WTC11 (cell line): Measurements from ENCODE around the gene LSR. TPM values are rescaled to one million over a fixed set of nuclear protein-coding genes. Genes with fewer than 3 reads are reported as not detected.

ENCODE experiments used
- ATAC-seq: fragments of 200-7000 bp; cut with Tn5 transposase; 2 replicates; pipeline ENCODE4 v1.10.0; 2021; ENCODE audit warnings: mild to moderate bottlenecking, moderate library complexity
- CTCF ChIA-PET: fragments of 300-600 bp; sonication (Branson Sonifier 250); formaldehyde crosslinking; loops from one replicate; lab custom pipeline; 2021; ENCODE audit warnings: antibody characterized with exemption; lab: Charles Lee
- POLR2A ChIA-PET: fragments of 350-600 bp; sonication (Branson Sonifier 250); formaldehyde crosslinking; loops from one replicate; lab custom pipeline; 2021; ENCODE audit warnings: antibody characterized with exemption; lab: Charles Lee
- DNase-seq: peaks from one replicate; pipeline ENCODE4 v3.0.0; 2021; ENCODE audit warnings: low spot score
- H3K27ac Mint-ChIP-seq: 2 replicates; pipeline ENCODE4 v1.8.0; 2021; ENCODE audit warnings: mixed read lengths
- H3K27me3 Mint-ChIP-seq: 2 replicates; pipeline ENCODE4 v1.8.0; 2021; ENCODE audit warnings: low read depth, mild to moderate bottlenecking, moderate library complexity, mixed read lengths
- H3K36me3 Mint-ChIP-seq: 2 replicates; pipeline ENCODE4 v1.8.0; 2021; ENCODE audit warnings: mixed read lengths
- H3K4me1 Mint-ChIP-seq: 2 replicates; pipeline ENCODE4 v1.8.0; 2022; ENCODE audit warnings: mixed read lengths
- H3K4me3 Mint-ChIP-seq: 2 replicates; pipeline ENCODE4 v1.8.0; 2021; ENCODE audit warnings: mild to moderate bottlenecking, moderate library complexity, mixed read lengths
- H3K9me3 Mint-ChIP-seq: 2 replicates; pipeline ENCODE4 v1.8.0; 2021; ENCODE audit warnings: mixed read lengths
- ATF3 ChIP-seq: sonication (generic); formaldehyde crosslinking; conservative IDR thresholded peaks from 2 replicates; pipeline ENCODE4 v1.8.1; 2022; ENCODE audit warnings: mild to moderate bottlenecking, missing genetic modification reagents
- CREM ChIP-seq: sonication (generic); formaldehyde crosslinking; IDR thresholded peaks from 2 replicates; pipeline ENCODE4 v1.8.1; 2022; ENCODE audit warnings: mild to moderate bottlenecking, missing genetic modification reagents, moderate library complexity
- FOXJ3 ChIP-seq: sonication (generic); formaldehyde crosslinking; IDR thresholded peaks from 2 replicates; pipeline ENCODE4 v1.9.0; 2021; ENCODE audit warnings: missing genetic modification reagents, mild to moderate bottlenecking, borderline replicate concordance
- MAX ChIP-seq: sonication (generic); formaldehyde crosslinking; IDR thresholded peaks from 2 replicates; pipeline ENCODE4 v1.8.0; 2022; ENCODE audit warnings: mild to moderate bottlenecking, missing genetic modification reagents
- MXD4 ChIP-seq: fragments of 250-450 bp; sonication (Bioruptor Pico); IDR thresholded peaks from 2 replicates; pipeline ENCODE4 v1.8.0; 2021; ENCODE audit warnings: mild to moderate bottlenecking, moderate library complexity, borderline replicate concordance
- NR1H2 ChIP-seq: sonication (generic); formaldehyde crosslinking; IDR thresholded peaks from 2 replicates; pipeline ENCODE4 v1.9.0; 2021; ENCODE audit warnings: mild to moderate bottlenecking, moderate library complexity, missing genetic modification reagents
- RELA ChIP-seq: sonication (generic); formaldehyde crosslinking; IDR thresholded peaks from 2 replicates; pipeline ENCODE4 v1.8.1; 2022; ENCODE audit warnings: missing genetic modification reagents, mild to moderate bottlenecking, borderline replicate concordance
- SMAD3 ChIP-seq: sonication (generic); formaldehyde crosslinking; IDR thresholded peaks from 2 replicates; pipeline ENCODE4 v1.8.0; 2022; ENCODE audit warnings: missing genetic modification reagents, mild to moderate bottlenecking, borderline replicate concordance
- TEAD4 ChIP-seq: sonication (generic); formaldehyde crosslinking; IDR thresholded peaks from 2 replicates; pipeline ENCODE4 v1.8.0; 2022; ENCODE audit warnings: mild to moderate bottlenecking, missing genetic modification reagents
- TP53 ChIP-seq: sonication (generic); formaldehyde crosslinking; IDR thresholded peaks from 2 replicates; pipeline ENCODE4 v1.8.1; 2023; ENCODE audit warnings: mild to moderate bottlenecking, missing genetic modification reagents
- USF1 ChIP-seq: sonication (generic); formaldehyde crosslinking; IDR thresholded peaks from 2 replicates; pipeline ENCODE4 v1.8.0; 2022; ENCODE audit warnings: mild to moderate bottlenecking, missing genetic modification reagents
- ZNF121 ChIP-seq: sonication (generic); formaldehyde crosslinking; IDR thresholded peaks from 2 replicates; pipeline ENCODE4 v1.8.0; 2023; ENCODE audit warnings: missing genetic modification reagents
- ZNF232 ChIP-seq: sonication (generic); formaldehyde crosslinking; IDR thresholded peaks from 2 replicates; pipeline ENCODE4 v1.8.0; 2022; ENCODE audit warnings: mild to moderate bottlenecking, missing genetic modification reagents
- ZNF263 ChIP-seq: sonication (generic); formaldehyde crosslinking; IDR thresholded peaks from 2 replicates; pipeline ENCODE4 v1.8.1; 2022; ENCODE audit warnings: low read depth, mild to moderate bottlenecking, moderate library complexity, missing genetic modification reagents
- ZNF317 ChIP-seq: sonication (generic); formaldehyde crosslinking; IDR thresholded peaks from 2 replicates; pipeline ENCODE4 v1.8.1; 2023; ENCODE audit warnings: low read depth, mild to moderate bottlenecking, moderate library complexity, missing genetic modification reagents, borderline replicate concordance
- ZNF396 ChIP-seq: fragments of 250-450 bp; sonication (Bioruptor Pico); IDR thresholded peaks from 2 replicates; pipeline ENCODE4 v1.8.0; 2021; ENCODE audit warnings: mild to moderate bottlenecking, moderate library complexity, borderline replicate concordance
- ZNF425 ChIP-seq: fragments of 250-450 bp; sonication (Bioruptor Pico); conservative IDR thresholded peaks from 2 replicates; pipeline ENCODE4 v1.9.0; 2021; ENCODE audit warnings: mild to moderate bottlenecking
- total RNA-seq: library from RNA; stranded (reverse); gene quantifications from 3 replicates; pipeline ENCODE4 v1.2.3, GENCODE V29; 2021
- TF ChIP-seq, protein P1 (sequence below): sonication (generic); formaldehyde crosslinking; IDR thresholded peaks from 2 replicates; pipeline ENCODE4 v1.8.0; 2022; ENCODE audit warnings: mild to moderate bottlenecking, missing genetic modification reagents
- TF ChIP-seq, protein P2 (sequence below): sonication (generic); formaldehyde crosslinking; IDR thresholded peaks from 2 replicates; pipeline ENCODE4 v1.8.0; 2023; ENCODE audit warnings: mild to moderate bottlenecking, missing genetic modification reagents
- TF ChIP-seq, protein P3 (sequence below): sonication (generic); formaldehyde crosslinking; IDR thresholded peaks from 2 replicates; pipeline ENCODE4 v1.8.1; 2022; ENCODE audit warnings: low read depth, missing genetic modification reagents, borderline replicate concordance
- TF ChIP-seq, protein P4 (sequence below): sonication (generic); formaldehyde crosslinking; IDR thresholded peaks from 2 replicates; pipeline ENCODE4 v1.8.1; 2023; ENCODE audit warnings: mild to moderate bottlenecking, missing genetic modification reagents, moderate library complexity

LSR gene
- total RNA-seq, 1 experiment from 2014 or later = 130 TPM

DNA sequence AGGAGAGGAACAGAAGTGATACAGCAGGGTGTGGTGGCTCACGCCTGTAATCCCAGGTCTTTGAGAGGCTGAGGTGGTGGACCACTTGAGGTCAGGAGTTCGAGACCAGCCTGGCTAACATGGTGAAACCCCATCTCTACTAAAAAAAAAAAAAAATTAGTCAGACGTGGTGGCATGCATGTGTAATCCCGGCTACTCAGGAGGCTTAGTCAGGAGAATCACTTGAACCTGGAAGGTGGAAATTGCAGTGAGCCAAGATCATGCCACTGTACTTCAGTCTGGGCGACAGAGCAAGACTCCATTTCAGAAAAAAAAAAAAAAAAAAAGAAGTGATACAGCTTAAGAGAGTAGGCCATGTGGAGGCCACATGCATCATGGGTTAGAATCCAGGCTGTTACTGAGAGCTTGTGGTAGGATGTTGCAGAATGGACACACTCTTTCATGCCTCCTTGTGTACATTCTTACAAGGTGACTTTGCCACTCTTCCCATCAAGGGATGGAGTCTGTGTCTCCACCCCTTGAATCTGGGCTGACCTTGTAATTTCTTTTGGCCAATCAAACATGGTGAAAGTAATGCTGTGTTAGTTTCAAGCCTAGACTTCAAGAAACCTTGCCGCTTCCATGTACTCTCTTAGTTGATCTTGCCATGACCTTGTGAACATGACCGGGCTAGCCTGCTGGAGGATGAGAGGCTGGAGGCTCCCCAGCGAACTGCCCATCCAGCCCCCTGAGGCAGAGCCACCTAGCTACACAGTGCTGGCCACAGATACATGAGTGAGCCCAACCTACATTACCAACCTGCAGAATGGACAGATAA lies 32.6 kb upstream of the LSR start:
- H3K9me3 Mint-ChIP-seq = peaks cover 35% of the 10 kb centered on the region
- no peak for TF ChIP-seq MXD4
- no peak for TF ChIP-seq ZNF425
- no peak for TF ChIP-seq RELA (CRISPR knock-in tag)
- TF ChIP-seq TP53 (CRISPR knock-in tag) = no peak
- TF ChIP-seq ATF3 = no peak
- TF ChIP-seq ZNF396 (CRISPR knock-in tag) = no peak
- TF ChIP-seq, protein P1, sequence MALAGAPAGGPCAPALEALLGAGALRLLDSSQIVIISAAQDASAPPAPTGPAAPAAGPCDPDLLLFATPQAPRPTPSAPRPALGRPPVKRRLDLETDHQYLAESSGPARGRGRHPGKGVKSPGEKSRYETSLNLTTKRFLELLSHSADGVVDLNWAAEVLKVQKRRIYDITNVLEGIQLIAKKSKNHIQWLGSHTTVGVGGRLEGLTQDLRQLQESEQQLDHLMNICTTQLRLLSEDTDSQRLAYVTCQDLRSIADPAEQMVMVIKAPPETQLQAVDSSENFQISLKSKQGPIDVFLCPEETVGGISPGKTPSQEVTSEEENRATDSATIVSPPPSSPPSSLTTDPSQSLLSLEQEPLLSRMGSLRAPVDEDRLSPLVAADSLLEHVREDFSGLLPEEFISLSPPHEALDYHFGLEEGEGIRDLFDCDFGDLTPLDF (CRISPR knock-in tag) = no peak
- no peak for TF ChIP-seq SMAD3 (CRISPR knock-in tag)
- no peak for TF ChIP-seq FOXJ3 (CRISPR knock-in tag)
- peaks cover 17% of the 10 kb centered on the region for H3K4me1 Mint-ChIP-seq
- no peak overlapping the region for H3K27ac Mint-ChIP-seq
- ATAC-seq = no peak
- POLR2A ChIA-PET = interaction anchor here (0.6 kb wide), 1 partner anchor 12 kb away, joined by 8 read pairs; the partner anchor contains the start of gene FAM187B
- no peak for DNase-seq
- CTCF ChIA-PET = interaction anchor here (0.5 to 2.4 kb wide), 5 partner anchors 53 to 149 kb away, joined by 3 to 13 read pairs (median 3); no protein-coding TSS in a partner anchor
- H3K27me3 Mint-ChIP-seq = peaks cover 5% of the 10 kb centered on the region; the same call in 1 of the 2 replicates
- peaks cover 12% of the 10 kb centered on the region for H3K36me3 Mint-ChIP-seq
- no peak overlapping the region for H3K4me3 Mint-ChIP-seq

- H3K36me3 Mint-ChIP-seq = peaks cover 12% of the 10 kb centered on the region
Observed at GRCh38 chr19:35216833-35217648, 31.8 kb upstream of the LSR start.

More at GRCh38 chr19:35216833-35217648, 31.8 kb upstream of the LSR start:
- H3K27me3 Mint-ChIP-seq = peaks cover 5% of the 10 kb centered on the region; the same call in 1 of the 2 replicates
- DNase-seq (peak; percentile 59), ATAC-seq (peak; percentile 60)
- POLR2A ChIA-PET = no interaction called here
- TF ChIP-seq ZNF263 (CRISPR knock-in tag) = no peak
- TF ChIP-seq, protein P2, sequence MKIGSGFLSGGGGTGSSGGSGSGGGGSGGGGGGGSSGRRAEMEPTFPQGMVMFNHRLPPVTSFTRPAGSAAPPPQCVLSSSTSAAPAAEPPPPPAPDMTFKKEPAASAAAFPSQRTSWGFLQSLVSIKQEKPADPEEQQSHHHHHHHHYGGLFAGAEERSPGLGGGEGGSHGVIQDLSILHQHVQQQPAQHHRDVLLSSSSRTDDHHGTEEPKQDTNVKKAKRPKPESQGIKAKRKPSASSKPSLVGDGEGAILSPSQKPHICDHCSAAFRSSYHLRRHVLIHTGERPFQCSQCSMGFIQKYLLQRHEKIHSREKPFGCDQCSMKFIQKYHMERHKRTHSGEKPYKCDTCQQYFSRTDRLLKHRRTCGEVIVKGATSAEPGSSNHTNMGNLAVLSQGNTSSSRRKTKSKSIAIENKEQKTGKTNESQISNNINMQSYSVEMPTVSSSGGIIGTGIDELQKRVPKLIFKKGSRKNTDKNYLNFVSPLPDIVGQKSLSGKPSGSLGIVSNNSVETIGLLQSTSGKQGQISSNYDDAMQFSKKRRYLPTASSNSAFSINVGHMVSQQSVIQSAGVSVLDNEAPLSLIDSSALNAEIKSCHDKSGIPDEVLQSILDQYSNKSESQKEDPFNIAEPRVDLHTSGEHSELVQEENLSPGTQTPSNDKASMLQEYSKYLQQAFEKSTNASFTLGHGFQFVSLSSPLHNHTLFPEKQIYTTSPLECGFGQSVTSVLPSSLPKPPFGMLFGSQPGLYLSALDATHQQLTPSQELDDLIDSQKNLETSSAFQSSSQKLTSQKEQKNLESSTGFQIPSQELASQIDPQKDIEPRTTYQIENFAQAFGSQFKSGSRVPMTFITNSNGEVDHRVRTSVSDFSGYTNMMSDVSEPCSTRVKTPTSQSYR = no peak
- no peak for TF ChIP-seq NR1H2 (CRISPR knock-in tag)
- no peak for TF ChIP-seq SMAD3 (CRISPR knock-in tag)
- TF ChIP-seq CREM = no peak
- no peak for TF ChIP-seq MXD4
- TF ChIP-seq, protein P3, sequence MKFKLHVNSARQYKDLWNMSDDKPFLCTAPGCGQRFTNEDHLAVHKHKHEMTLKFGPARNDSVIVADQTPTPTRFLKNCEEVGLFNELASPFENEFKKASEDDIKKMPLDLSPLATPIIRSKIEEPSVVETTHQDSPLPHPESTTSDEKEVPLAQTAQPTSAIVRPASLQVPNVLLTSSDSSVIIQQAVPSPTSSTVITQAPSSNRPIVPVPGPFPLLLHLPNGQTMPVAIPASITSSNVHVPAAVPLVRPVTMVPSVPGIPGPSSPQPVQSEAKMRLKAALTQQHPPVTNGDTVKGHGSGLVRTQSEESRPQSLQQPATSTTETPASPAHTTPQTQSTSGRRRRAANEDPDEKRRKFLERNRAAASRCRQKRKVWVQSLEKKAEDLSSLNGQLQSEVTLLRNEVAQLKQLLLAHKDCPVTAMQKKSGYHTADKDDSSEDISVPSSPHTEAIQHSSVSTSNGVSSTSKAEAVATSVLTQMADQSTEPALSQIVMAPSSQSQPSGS (CRISPR knock-in tag) = no peak
- TF ChIP-seq MAX (CRISPR knock-in tag) = no peak
- no peak for TF ChIP-seq ZNF121
- TF ChIP-seq ZNF317 = no peak
- TF ChIP-seq TEAD4 = no peak
- peak; percentile 67 for TF ChIP-seq USF1
- TF ChIP-seq, protein P4, sequence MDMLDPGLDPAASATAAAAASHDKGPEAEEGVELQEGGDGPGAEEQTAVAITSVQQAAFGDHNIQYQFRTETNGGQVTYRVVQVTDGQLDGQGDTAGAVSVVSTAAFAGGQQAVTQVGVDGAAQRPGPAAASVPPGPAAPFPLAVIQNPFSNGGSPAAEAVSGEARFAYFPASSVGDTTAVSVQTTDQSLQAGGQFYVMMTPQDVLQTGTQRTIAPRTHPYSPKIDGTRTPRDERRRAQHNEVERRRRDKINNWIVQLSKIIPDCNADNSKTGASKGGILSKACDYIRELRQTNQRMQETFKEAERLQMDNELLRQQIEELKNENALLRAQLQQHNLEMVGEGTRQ (CRISPR knock-in tag) = peak; percentile 75
- no peak for TF ChIP-seq ZNF232 (CRISPR knock-in tag)
- CTCF ChIA-PET = interaction anchor here (0.5 to 2.4 kb wide), 9 partner anchors 16 to 197 kb away, joined by 3 to 13 read pairs (median 3); partner anchors contain the start of gene FXYD7
- H3K4me1 Mint-ChIP-seq = peaks cover 17% of the 10 kb centered on the region
- no peak overlapping the region for H3K27ac Mint-ChIP-seq
- peaks cover 35% of the 10 kb centered on the region for H3K9me3 Mint-ChIP-seq
- no peak overlapping the region for H3K4me3 Mint-ChIP-seq
